ENCODE measurements around the gene GPR62. TPM values are rescaled to one million over a fixed set of nuclear protein-coding genes. Genes with fewer than 3 reads are reported as not detected.

Gene GPR62
- total RNA-seq, 1 donor from 2014 or later, result 0.07 TPM

DNA sequence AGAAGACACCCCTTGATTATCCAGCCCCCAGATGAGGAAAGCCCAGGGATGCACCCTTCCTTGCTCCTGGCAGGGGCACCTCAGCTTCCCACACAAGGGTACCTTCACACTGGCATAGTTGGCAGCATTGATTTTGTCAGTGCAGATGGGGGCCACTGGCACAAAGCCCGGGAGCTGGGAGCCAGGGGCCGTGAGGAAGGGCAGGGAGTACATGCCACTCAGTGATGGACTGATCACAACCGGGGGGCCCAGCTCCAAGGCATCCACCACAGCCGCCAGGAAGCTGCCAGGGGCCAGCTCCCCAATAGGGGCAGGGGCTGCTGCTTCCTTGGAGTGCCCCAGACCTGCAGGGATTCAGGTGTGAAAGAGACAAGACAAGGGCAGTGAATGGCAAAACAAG is 14.7 kb downstream of the GPR62 start:
- no peak for DNase-seq (ENCODE audit: low read depth, low spot score)

DNA sequence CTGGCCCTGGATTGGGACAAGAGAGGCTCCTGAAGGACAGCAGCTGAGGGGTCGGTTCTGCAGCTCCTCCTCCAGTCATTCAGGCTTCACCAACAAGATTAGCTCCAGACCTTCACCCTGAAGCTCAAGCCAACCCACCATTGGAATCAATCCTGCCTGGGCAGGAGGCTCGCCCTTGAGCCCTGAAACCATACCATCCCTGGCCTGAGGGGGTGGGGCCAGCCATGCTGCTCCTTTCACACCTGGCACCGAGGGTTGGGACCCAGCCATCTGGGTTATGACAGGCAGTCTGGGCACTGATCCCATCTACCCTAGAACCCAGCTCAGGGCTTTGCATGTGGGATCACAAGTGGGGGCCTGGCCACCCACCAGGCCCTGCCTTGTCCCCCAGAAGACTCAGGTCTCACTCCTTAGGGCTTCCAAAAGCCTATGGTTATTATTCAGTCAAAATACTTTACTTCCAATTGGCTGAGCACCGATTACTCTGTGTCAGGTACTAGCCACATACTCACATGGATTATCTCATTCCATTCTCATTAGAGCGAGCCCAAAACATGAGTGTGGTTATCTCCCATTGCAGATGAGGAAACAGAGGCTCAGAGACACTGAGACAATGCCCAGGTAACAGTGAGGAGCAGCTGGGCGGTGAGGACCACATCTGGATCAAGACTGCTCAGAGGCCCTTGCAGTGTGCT is 15.6 kb downstream of the GPR62 start:
- DNase-seq (ENCODE audit: low read depth, low spot score), result no peak

DNA sequence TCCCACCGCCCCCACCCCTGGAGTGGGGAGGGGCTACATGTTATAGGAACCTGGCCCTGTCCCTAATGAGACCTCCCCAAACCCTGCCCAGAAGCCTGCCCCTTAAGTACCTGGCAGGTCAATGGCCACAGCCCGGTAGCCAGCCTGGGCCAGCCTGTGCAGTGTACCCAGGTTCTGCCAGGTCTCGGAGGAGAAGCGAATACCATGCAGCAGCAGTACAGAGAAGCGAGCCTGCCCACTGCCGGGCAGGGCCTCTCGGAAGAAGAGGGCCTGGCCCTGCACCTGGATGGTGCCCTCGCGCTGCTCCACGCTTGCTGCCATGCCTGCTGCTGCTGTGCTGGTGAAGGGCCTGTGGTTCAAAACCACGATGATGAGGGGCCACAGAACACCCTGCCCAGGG is 16.2 kb downstream of the GPR62 start:
- DNase-seq (ENCODE audit: low read depth, low spot score), result no peak

GRCh38 chr3:51974277-51974962 is 19.2 kb downstream of the GPR62 start:
- DNase-seq (ENCODE audit: low read depth, low spot score), result no peak

GRCh38 chr3:51974963-51975851 is 20.0 kb downstream of the GPR62 start, which contains the start of gene ABHD14A:
Gene ABHD14A, plus strand, starts transcription at chr3:51975064. Its CDS starts 72 bp downstream, at chr3:51975136.
- no peak for DNase-seq (ENCODE audit: low read depth, low spot score)

GRCh38 chr3:51975852-51976549 is 20.8 kb downstream of the GPR62 start:
- no peak for DNase-seq (ENCODE audit: low read depth, low spot score)

GRCh38 chr3:51977446-51978142 is 22.4 kb downstream of the GPR62 start:
- DNase-seq (ENCODE audit: low read depth, low spot score), result no peak

- no peak for DNase-seq (ENCODE audit: low read depth, low spot score)
Observed at GRCh38 chr3:51978143-51978502, 22.9 kb downstream of the GPR62 start.

DNA sequence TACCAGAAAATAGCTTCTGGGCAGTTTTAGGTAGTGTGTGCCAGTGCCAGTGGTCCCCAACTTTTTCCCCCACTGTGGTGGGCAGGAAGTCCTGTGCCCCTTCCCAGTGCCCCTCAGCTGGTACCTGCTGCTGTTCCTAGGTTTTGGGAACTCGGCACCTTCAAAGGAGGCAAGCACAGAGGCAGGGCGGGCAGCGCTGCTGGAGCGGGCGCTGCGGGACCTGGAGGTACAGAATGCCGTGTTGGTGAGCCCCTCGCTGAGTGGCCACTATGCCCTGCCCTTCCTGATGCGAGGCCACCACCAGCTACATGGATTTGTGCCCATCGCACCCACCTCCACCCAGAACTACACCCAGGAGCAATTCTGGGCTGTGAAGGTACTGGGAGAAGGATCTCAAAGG is 25.1 kb downstream of the GPR62 start:
- no peak for DNase-seq (ENCODE audit: low read depth, low spot score)

- DNase-seq (ENCODE audit: low read depth, low spot score), result no peak
Observed at GRCh38 chr3:51982352-51982837, 27.2 kb downstream of the GPR62 start.

DNA sequence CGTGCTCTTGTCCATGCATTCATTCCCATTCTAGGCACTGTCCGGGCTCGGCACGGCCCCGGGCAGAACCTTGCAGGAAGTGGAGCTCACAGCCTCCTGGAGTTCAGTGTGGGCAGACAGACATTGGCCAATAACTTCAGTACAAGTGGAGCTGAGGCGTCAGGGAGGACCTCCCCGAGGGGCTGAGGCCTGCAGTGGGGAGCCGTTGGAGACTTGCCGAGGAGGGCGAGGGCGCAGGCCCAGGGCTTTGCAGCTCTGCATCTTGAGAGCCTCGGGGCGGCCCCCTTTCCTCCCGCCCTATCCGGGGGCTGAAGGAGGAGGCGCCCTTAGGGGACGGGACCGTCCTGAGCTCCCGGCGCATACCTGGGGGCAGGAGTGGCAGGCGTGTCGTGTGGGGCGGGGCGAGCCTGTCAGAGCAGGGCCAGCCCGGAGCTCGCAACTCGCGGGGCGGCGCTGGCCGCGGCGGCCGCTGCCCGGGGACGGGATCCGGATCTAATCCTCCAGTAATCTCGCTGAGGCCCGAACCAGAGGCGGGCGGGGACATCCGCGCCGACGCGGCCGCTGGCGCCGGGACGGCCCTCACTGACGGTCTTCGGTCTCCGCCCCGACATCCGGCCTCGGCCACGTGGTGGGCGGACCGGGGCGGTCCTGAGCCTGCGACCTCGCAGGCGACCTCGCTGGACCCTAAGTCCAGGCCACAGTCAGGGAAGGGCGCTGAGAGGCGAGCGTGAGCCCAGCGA is 27.8 kb downstream of the GPR62 start, which contains the start of gene ACY1:
TSS of gene ACY1 (plus strand) at position 698 of the 740 bp plus-strand sequence. CDS start 530 bp downstream, outside the sequence.
- no peak for DNase-seq (ENCODE audit: low read depth, low spot score)

GRCh38 chr3:51983578-51984268 is 28.5 kb downstream of the GPR62 start:
- DNase-seq (ENCODE audit: low read depth, low spot score), result no peak

GRCh38 chr3:51984269-51984647 is 29.1 kb downstream of the GPR62 start:
- no peak for DNase-seq (ENCODE audit: low read depth, low spot score)

DNA sequence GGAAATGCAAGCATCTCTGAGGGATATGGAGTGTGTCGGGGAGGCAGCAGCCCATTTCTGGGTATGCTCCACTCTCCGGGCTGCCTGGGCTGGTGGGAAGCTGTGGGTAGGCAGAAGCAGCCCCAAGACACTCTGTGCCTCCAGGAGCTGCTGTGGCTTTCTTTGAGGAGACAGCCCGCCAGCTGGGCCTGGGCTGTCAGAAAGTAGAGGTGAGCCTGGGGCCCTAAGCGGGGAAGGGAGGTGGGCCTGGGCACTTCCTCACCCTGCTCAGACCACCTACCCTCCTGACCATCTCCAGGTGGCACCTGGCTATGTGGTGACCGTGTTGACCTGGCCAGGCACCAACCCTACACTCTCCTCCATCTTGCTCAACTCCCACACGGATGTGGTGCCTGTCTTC is 29.9 kb downstream of the GPR62 start:
- no peak for DNase-seq (ENCODE audit: low read depth, low spot score)

GRCh38 chr3:51986010-51986947 is 31.1 kb downstream of the GPR62 start:
- DNase-seq (ENCODE audit: low read depth, low spot score), result no peak

DNA sequence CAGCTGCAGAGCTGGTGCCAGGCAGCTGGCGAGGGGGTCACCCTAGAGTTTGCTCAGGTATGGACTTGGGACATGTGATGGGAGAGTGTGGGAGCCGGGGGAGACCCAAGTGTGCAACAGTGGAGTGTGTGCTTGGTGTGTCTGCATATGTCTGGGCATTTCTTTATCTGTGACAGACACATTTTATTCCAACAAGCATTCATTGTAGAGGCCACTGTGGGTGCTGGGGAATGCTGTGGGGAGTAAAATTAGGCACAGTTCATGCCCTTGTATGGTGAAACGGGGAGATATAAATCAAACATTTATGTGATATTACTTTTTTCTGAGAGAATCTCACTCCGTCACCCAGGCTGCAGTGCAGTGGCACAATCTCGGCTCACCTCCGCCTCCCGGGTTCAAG is 32.4 kb downstream of the GPR62 start:
- DNase-seq (ENCODE audit: low read depth, low spot score), result no peak

- DNase-seq (ENCODE audit: low read depth, low spot score), result no peak
Observed at GRCh38 chr3:51988286-51989146, 33.3 kb downstream of the GPR62 start.

Data from pulmonary artery endothelial cell (primary cell).